Fibroblast of lung (primary cell): ENCODE data around the gene PIN1.
"Not testable (repeated sequence)": the region's sequence is repeated elsewhere in the genome, so short reads cannot be mapped to it uniquely, and the experiment has no call there.

ENCODE experiments used
- CTCF ChIP-seq, 2 donors: IDR thresholded peaks in 1 of 2; conservative IDR thresholded peaks in 1 of 2; 1 replicate in 1 of 2; 2 replicates in 1 of 2; pipeline ENCODE4 v1.5.1; 2011 to 2012; ENCODE audit warnings: low read length in 2 of 2, control low read depth in 1 of 2, inconsistent platforms in 1 of 2, low read depth in 1 of 2, mild to moderate bottlenecking in 1 of 2
- EZH2 ChIP-seq: IDR thresholded peaks from 2 replicates; pipeline ENCODE4 v1.5.1; 2012; ENCODE audit warnings: low read length, control low read depth, mild to moderate bottlenecking; ENCODE audit errors: missing control alignments

- TF ChIP-seq CTCF (conservative IDR thresholded peaks at IDR 0.05 in 1 of 2, IDR thresholded peaks at IDR 0.05 in 1 of 2; ENCODE audit: low read depth in 1 of 2, low read length in 2 of 2); EZH2: not testable (repeated sequence)
Measured at GRCh38 chr19:9820034-9820433, 15.1 kb upstream of the PIN1 start.
